T-cell (primary cell): ENCODE measurements around the gene P2RX1. TPM values are rescaled to one million over a fixed set of nuclear protein-coding genes. Genes with fewer than 3 reads are reported as not detected.

Experiments used
- ATAC-seq, 4 experiments: fragments of 200-7000 bp in 3 of 4; fragments of 150-1000 bp in 1 of 4; cut with Tn5 transposase; replicated peaks in 1 of 4; 1 replicate in 3 of 4; 2 replicates in 1 of 4; pipeline ENCODE4 v1.10.0; 2021; ENCODE audit warnings: moderate library complexity in 3 of 4, mild to moderate bottlenecking in 2 of 4, moderate number of reproducible peaks in 1 of 4
- CTCF ChIA-PET, 2 donors: fragments of 300-600 bp; sonication (Branson Sonifier 250); formaldehyde crosslinking; loops; one replicate each; lab custom pipeline; 2022; ENCODE audit warnings: antibody characterized with exemption in 2 of 2; lab: Charles Lee
- POLR2A ChIA-PET, 2 donors: fragments of 300-600 bp; sonication (Branson Sonifier 250); formaldehyde crosslinking; loops; one replicate each; lab custom pipeline; 2022; ENCODE audit warnings: antibody characterized with exemption in 2 of 2; lab: Charles Lee
- DNase-seq, 35 experiments: peaks; one replicate each; pipeline versions ENCODE4 v3.0.0 to v3.0.0-alpha.2; 2013 to 2023
- H3K27ac ChIP-seq: one replicate; pipeline ENCODE4 v1.5.1; 2013; ENCODE audit warnings: low read length
- H3K27me3 ChIP-seq, 2 experiments: replicated peaks in 1 of 2; 1 replicate in 1 of 2; 2 replicates in 1 of 2; pipeline versions ENCODE4 v1.6.1 to v1.7.0; 2013; ENCODE audit warnings: low read length in 1 of 2, mixed read lengths in 1 of 2; ENCODE audit not compliant: control insufficient read depth in 2 of 2, insufficient read depth in 2 of 2; ENCODE audit errors: extremely low read depth in 1 of 2
- H3K36me3 ChIP-seq, 2 donors: 1 replicate in 1 of 2; 2 replicates in 1 of 2; pipeline versions ENCODE4 v1.6.1 to v1.7.0; 2013; ENCODE audit warnings: low read length in 1 of 2; ENCODE audit not compliant: control insufficient read depth in 2 of 2, insufficient read depth in 1 of 2; ENCODE audit errors: extremely low read depth in 1 of 2
- H3K4me1 ChIP-seq, 2 experiments: 1 replicate in 1 of 2; 2 replicates in 1 of 2; pipeline versions ENCODE4 v1.6.1 to v1.7.0; 2013; ENCODE audit warnings: low read length in 2 of 2, mixed read lengths in 1 of 2; ENCODE audit not compliant: insufficient read depth in 2 of 2, control insufficient read depth in 1 of 2; ENCODE audit errors: extremely low read depth in 1 of 2
- H3K4me3 ChIP-seq, 2 donors: 1 replicate in 1 of 2; 2 replicates in 1 of 2; pipeline versions ENCODE4 v1.5.1 to v1.7.0; 2013; ENCODE audit warnings: mild to moderate bottlenecking in 2 of 2, low read length in 1 of 2, moderate library complexity in 1 of 2; ENCODE audit not compliant: control insufficient read depth in 1 of 2; ENCODE audit errors: extremely low read depth in 1 of 2
- H3K9me3 ChIP-seq: 2 replicates; pipeline ENCODE4 v1.7.0; 2013
- H3K27ac Mint-ChIP-seq, 2 donors: one replicate each; pipeline ENCODE4 v1.8.0; 2020 to 2021; ENCODE audit warnings: mild to moderate bottlenecking in 2 of 2, mixed read lengths in 2 of 2
- H3K27me3 Mint-ChIP-seq, 2 donors: one replicate each; pipeline ENCODE4 v1.8.0; 2021 to 2022; ENCODE audit warnings: mixed read lengths in 2 of 2
- H3K36me3 Mint-ChIP-seq: one replicate; pipeline ENCODE4 v1.8.0; 2021; ENCODE audit warnings: mixed read lengths
- H3K4me1 Mint-ChIP-seq, 3 donors: one replicate each; pipeline ENCODE4 v1.8.0; 2020 to 2022; ENCODE audit warnings: mixed read lengths in 3 of 3, mild to moderate bottlenecking in 1 of 3
- H3K4me3 Mint-ChIP-seq, 3 donors: one replicate each; pipeline ENCODE4 v1.8.0; 2020 to 2022; ENCODE audit warnings: mild to moderate bottlenecking in 3 of 3, mixed read lengths in 3 of 3, moderate library complexity in 3 of 3
- H3K9me3 Mint-ChIP-seq, 3 donors: one replicate each; pipeline ENCODE4 v1.8.0; 2020 to 2022; ENCODE audit warnings: mixed read lengths in 3 of 3
- WGBS: methylation state at CpG from one replicate; pipeline ENCODE4 v1.1.5; 2013; ENCODE audit warnings: missing lambda C conversion rate; ENCODE audit not compliant: insufficient coverage; 5-methylcytosine and 5-hydroxymethylcytosine counted together
- total RNA-seq, 35 experiments: library from RNA in 6 of 35; stranded (reverse) in 6 of 35; fragments of 120-200 nt in 1 of 35; gene quantifications; one replicate each; pipeline versions ENCODE4 v1.2.1 to v1.2.4 and lab custom pipeline; 2013 to 2026

P2RX1 gene
- total RNA-seq, 5 donors from 2014 or later (not counting 1 experiment from before 2014, with no cell fraction given) = 0.95 to 3.3 (median 1.2) TPM

DNA sequence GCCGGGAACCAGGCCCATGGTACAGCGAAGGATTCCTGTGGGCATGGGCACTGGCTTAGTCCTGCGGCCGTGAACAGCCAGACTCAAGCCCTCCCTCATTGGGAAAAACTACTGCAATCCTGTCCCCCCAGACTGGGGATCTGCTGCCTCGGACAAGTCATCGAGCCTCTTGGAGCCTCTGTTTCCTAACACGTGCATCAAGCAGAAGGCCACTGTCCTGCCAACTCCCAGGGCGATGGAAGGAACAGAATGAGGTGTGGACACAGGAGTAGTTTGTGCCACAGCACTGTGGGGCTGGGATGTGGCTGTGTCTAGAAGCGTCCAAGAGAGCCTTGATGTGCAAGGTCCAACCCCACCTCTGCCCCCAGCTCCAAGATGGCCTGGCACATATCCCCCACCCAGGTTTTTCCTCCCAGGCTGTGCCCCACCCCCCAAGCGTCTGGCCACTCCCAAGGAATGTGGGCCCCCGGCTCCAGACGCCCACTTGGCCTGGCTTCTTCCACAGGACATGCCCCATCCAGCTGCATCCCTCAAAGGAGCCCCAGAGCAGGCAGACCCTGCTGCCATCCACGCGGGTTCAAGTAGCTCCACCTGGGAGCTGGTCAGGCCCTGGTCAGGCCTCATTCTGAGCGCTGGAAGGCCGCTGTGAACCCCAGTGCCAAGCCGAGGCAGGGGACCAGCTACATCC, 26.8 kb downstream of the P2RX1 start:
- 91% methylated on average over 15 of the region's 17 CpGs for WGBS
- Mint-ChIP-seq H3K27me3 (no peaks in the 10 kb centered on the region), H3K9me3 (no peaks in the 10 kb centered on the region), H3K36me3 (no peaks in the 10 kb centered on the region), H3K4me1 (peaks cover 53 to 58% (median 57%) of the 10 kb centered on the region in 3 donors), H3K27ac (no peak overlapping the region), H3K4me3 (no peak overlapping the region)
- ATAC-seq = no peak
- Histone ChIP-seq H3K27me3 (no peaks in the 10 kb centered on the region), H3K27ac (no peak overlapping the region), H3K9me3 (no peaks in the 10 kb centered on the region), H3K4me3 (no peak overlapping the region), H3K36me3 (peaks cover 3 to 4% of the 10 kb centered on the region in 2 donors), H3K4me1 (peaks cover 24 to 59% of the 10 kb centered on the region in 2 experiments)
- DNase-seq = no peak
- ChIA-PET CTCF (interaction anchor here in 1 of 2 donors (1.1 kb wide), 1 partner anchor 43 kb away, joined by 3 read pairs; the partner anchor contains the start of gene NCBP3), POLR2A (interaction anchor here in 1 of 2 donors (0.6 kb wide), 1 partner anchor 1218 kb away, joined by 5 read pairs; no protein-coding TSS in a partner anchor)

DNA sequence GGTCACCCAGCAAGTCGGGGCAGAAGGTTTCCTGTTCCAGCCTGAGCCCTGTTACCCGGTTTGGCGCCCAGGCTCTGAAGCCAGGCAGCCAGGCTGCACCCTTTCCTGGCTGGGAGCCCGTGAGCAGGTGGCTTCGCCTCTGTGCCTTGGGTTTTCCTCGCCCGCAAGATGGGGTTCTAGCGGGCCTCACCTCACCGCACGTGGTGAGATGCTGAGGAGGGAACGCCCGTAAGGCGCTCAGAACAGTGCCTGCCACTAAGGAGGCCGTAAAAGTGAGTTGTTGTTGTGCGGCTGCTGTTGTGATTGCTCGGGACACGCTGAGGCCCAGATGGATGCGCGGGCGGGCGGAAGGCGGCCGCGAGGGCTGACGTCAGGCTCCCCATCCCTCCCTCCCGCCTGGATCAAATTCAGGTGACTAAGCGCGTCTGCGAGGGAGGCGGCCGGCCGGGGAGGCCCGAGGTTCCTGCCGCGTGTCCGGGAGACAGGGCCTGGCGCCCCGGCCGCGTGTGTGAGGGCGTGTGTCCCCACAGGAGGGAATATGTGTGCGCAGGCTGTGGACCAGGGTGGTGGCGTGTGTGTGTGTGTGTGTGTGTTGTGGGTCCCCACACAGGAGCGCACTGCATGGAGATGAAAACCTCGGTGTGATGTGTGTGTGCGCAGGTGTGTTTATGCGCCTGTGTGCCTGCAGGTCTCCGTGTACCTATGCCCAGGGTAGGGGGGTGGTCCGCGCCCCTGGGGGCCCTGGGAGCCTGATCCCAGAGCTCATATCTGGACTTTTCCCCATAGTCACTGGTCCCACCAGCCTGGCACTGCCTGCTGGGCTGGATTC, 27.7 kb downstream of the P2RX1 start:
- peaks cover 23 to 53% of the 10 kb centered on the region in 2 experiments for H3K4me1 ChIP-seq
- no peaks in the 10 kb centered on the region for H3K9me3 ChIP-seq
- no peak for ATAC-seq
- Mint-ChIP-seq H3K36me3 (no peaks in the 10 kb centered on the region), H3K4me3 (no peak overlapping the region), H3K27me3 (no peaks in the 10 kb centered on the region), H3K9me3 (no peaks in the 10 kb centered on the region), H3K4me1 (peaks cover 46 to 50% (median 49%) of the 10 kb centered on the region in 3 donors), H3K27ac (no peak overlapping the region)
- no peak for DNase-seq
- ChIA-PET CTCF (no interaction called here), POLR2A (no interaction called here)
- no peak overlapping the region for H3K4me3 ChIP-seq
- 87% methylated on average over 39 of the region's 50 CpGs for WGBS
- peaks cover 4 to 7% of the 10 kb centered on the region in 2 donors for H3K36me3 ChIP-seq
- H3K27ac ChIP-seq = peak overlapping the region; percentile 18
- H3K27me3 ChIP-seq = no peaks in the 10 kb centered on the region

DNA sequence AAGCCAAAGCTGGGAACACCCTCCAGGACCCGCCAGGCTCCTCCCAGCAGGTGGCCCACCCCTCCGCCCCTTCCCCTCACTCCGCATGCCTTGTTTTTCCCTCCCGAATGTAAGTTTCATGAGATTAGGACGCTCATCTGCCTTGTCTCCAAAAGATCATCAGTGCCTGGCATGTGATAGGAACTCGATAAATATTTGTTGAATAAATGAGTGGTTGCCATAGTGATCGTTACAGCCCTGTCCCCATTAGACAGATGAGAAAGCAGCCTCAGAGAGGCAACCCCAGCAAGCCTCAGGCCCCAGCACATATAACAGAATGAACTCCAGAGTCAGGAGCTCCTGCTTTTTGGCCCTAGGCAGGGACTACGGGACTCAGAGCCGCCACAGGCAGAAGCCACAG, 28.5 kb downstream of the P2RX1 start:
- Mint-ChIP-seq H3K4me1 (peaks cover 42 to 47% (median 46%) of the 10 kb centered on the region in 3 donors), H3K27me3 (no peaks in the 10 kb centered on the region), H3K4me3 (peak overlapping the region in 1 of 3 donors; percentile 84), H3K27ac (no peak overlapping the region), H3K36me3 (no peaks in the 10 kb centered on the region), H3K9me3 (no peaks in the 10 kb centered on the region)
- ChIA-PET CTCF (interaction anchor here in 1 of 2 donors (0.7 kb wide), 1 partner anchor 208 kb away, joined by 3 read pairs; no protein-coding TSS in a partner anchor), POLR2A (no interaction called here)
- WGBS = 100% methylated on average over 1 of the region's 9 CpGs
- Histone ChIP-seq H3K36me3 (peaks cover 4 to 9% of the 10 kb centered on the region in 2 donors), H3K4me1 (peaks cover 20 to 49% of the 10 kb centered on the region in 2 experiments), H3K27ac (peak overlapping the region; percentile 18), H3K27me3 (no peaks in the 10 kb centered on the region), H3K4me3 (no peak overlapping the region), H3K9me3 (no peaks in the 10 kb centered on the region)
- ATAC-seq (no peak), DNase-seq (no peak)

DNA sequence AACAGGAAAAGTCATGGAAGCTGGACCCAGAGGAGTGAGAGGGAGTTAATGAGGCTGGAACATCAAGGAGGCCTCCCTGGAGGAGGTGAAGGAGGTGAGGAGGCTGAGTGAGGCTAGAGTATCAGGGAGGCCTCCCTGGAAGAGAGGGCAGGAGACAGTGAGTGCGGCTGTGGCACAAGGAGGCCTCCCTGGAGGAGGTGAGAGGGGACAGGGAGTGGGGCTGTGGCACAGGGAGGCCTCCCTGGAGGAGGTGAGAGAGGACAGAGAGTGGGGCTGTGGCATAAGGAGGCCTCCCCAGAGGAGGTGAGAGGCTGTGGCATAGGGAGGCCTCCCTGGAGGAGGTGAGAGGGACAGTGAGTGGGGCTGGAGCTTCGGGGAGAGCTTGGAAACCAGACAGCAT, 28.9 kb downstream of the P2RX1 start:
- no peak for ATAC-seq
- H3K4me3 ChIP-seq = peak overlapping the region in 1 of 2 donors; percentile 6
- DNase-seq = no peak
- H3K36me3 Mint-ChIP-seq = no peaks in the 10 kb centered on the region
- H3K27ac ChIP-seq = peak overlapping the region; percentile 57
- H3K36me3 ChIP-seq = peaks cover 4 to 11% of the 10 kb centered on the region in 2 donors
- ChIA-PET CTCF (interaction anchor here in 1 of 2 donors (0.7 kb wide), 1 partner anchor 208 kb away, joined by 3 read pairs; no protein-coding TSS in a partner anchor), POLR2A (no interaction called here)
- H3K4me1 Mint-ChIP-seq = peaks cover 42 to 47% (median 46%) of the 10 kb centered on the region in 3 donors
- H3K4me1 ChIP-seq = peaks cover 20 to 47% of the 10 kb centered on the region in 2 experiments
- H3K27me3 Mint-ChIP-seq = no peaks in the 10 kb centered on the region
- 100% methylated on average over 1 of the region's 2 CpGs for WGBS
- no peaks in the 10 kb centered on the region for H3K9me3 Mint-ChIP-seq
- no peaks in the 10 kb centered on the region for H3K27me3 ChIP-seq
- H3K4me3 Mint-ChIP-seq = peak overlapping the region; percentile 22 to 84 (median 34)
- peak overlapping the region; percentile 79 to 89 for H3K27ac Mint-ChIP-seq
- no peaks in the 10 kb centered on the region for H3K9me3 ChIP-seq

DNA sequence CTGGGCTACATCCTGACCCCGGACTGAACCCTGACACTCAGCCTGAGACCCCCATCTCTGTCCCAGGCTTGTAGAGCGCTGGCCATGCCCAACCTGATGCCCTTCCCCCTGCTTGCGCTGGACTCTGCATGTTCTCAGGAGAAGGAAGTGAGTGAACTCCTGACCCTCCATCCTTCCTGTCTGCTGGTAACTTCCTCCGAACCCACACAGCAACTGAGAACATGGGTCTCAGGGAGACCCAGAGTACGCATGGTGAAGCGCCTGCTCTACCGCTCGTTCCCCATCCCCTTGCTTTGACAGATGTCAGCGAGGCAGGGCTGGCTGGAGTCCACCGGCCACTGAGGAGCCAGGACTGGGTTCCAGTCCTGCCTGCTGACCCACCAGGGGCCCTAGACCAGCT, 29.5 kb downstream of the P2RX1 start:
- Histone ChIP-seq H3K4me1 (peaks cover 19 to 43% of the 10 kb centered on the region in 2 experiments), H3K9me3 (no peaks in the 10 kb centered on the region), H3K36me3 (peaks cover 4 to 15% of the 10 kb centered on the region in 2 donors), H3K4me3 (peak overlapping the region; percentile 6 to 56), H3K27ac (peak overlapping the region; percentile 57), H3K27me3 (no peaks in the 10 kb centered on the region)
- 40% methylated on average over 10 of the region's 10 CpGs for WGBS
- no peaks in the 10 kb centered on the region for H3K36me3 Mint-ChIP-seq
- H3K27ac Mint-ChIP-seq = peak overlapping the region; percentile 79 to 89
- CTCF ChIA-PET = no interaction called here
- no peaks in the 10 kb centered on the region for H3K27me3 Mint-ChIP-seq
- ATAC-seq (peak; percentile 55 to 66 (median 61)), DNase-seq (peak in 7 of 35 experiments; percentile 3 to 41 (median 17))
- H3K9me3 Mint-ChIP-seq = no peaks in the 10 kb centered on the region
- peak overlapping the region; percentile 22 to 84 (median 34) for H3K4me3 Mint-ChIP-seq
- H3K4me1 Mint-ChIP-seq = peaks cover 41 to 42% (median 42%) of the 10 kb centered on the region in 3 donors
- POLR2A ChIA-PET = no interaction called here

DNA sequence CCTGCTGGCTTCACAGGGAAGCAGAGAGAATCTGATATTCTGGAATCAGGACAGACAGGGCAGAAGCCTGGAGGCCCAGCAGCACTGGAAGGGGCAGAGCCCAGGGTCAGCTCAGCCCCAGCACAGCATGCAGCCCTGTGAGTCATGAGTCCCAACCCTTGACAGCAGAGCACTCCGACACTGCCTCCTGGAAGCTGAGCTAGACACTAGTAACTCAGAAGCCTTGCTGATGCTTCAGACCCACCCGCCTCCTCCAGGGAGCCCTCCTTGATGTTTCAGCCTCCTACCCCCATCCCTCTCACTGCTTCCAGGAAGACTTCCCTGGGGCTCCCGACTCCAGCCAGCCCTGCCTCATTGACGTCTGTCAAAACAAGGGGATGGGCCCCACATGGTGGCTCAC, 30.3 kb downstream of the P2RX1 start:
- no peak for DNase-seq
- Histone ChIP-seq H3K9me3 (no peaks in the 10 kb centered on the region), H3K4me3 (no peak overlapping the region), H3K27ac (no peak overlapping the region), H3K36me3 (peaks cover 4 to 15% of the 10 kb centered on the region in 2 donors), H3K27me3 (no peaks in the 10 kb centered on the region), H3K4me1 (peaks cover 19 to 35% of the 10 kb centered on the region in 2 experiments)
- Mint-ChIP-seq H3K27me3 (no peaks in the 10 kb centered on the region), H3K36me3 (no peaks in the 10 kb centered on the region), H3K4me3 (peak overlapping the region in 1 of 3 donors; percentile 84), H3K4me1 (peaks cover 33 to 35% (median 34%) of the 10 kb centered on the region in 3 donors), H3K27ac (peak overlapping the region; percentile 52 to 73), H3K9me3 (no peaks in the 10 kb centered on the region)
- WGBS = 92% methylated on average over 4 of the region's 4 CpGs
- POLR2A ChIA-PET = no interaction called here
- ATAC-seq = no peak
- CTCF ChIA-PET = no interaction called here
